PC-3 (cell line): ENCODE results near the gene PSTK. TPM values are rescaled to one million over a fixed set of nuclear protein-coding genes. Genes with fewer than 3 reads are reported as not detected.

Source experiments
- ATAC-seq: fragments of 200-7000 bp; cut with Tn5 transposase; 2 replicates; pipeline ENCODE4 v1.9.1; 2020; ENCODE audit warnings: mild to moderate bottlenecking, moderate library complexity
- BruUV-seq: library from RNA; stranded (reverse); fragments of 400-500 nt; replicated peaks from 2 replicates; lab custom pipeline; 2021; lab: Mats Ljungman, UMichigan
- CTCF ChIA-PET: fragments of 300-600 bp; sonication (Branson Sonifier 250); formaldehyde crosslinking; loops from one replicate; lab custom pipeline; 2022; ENCODE audit warnings: antibody characterized with exemption; lab: Charles Lee
- POLR2A ChIA-PET: fragments of 300-600 bp; sonication (Branson Sonifier 250); formaldehyde crosslinking; loops from one replicate; lab custom pipeline; 2022; ENCODE audit warnings: antibody characterized with exemption; ENCODE audit not compliant: unreplicated experiment; lab: Charles Lee
- DNase-seq: peaks from one replicate; pipeline ENCODE4 v3.0.0-alpha.2; 2015
- H2AFZ ChIP-seq: fragments of 300-600 bp; sonication (generic); 2 replicates; pipeline ENCODE4 v1.6.0; 2016; ENCODE audit warnings: antibody characterized with exemption, low read length
- H3F3A ChIP-seq: fragments of 300-600 bp; sonication (generic); one replicate; pipeline ENCODE4 v1.6.0; 2017; ENCODE audit warnings: antibody characterized with exemption, low read length, control low read depth, mild to moderate bottlenecking; ENCODE audit not compliant: unreplicated experiment
- H3K27ac ChIP-seq: fragments of 300-600 bp; sonication (generic); 2 replicates; pipeline ENCODE4 v1.5.1; 2016; ENCODE audit warnings: mild to moderate bottlenecking, low read length
- H3K27me3 ChIP-seq: fragments of 300-600 bp; sonication (generic); 2 replicates; pipeline ENCODE4 v1.6.1; 2016; ENCODE audit warnings: low read length, mixed read lengths
- H3K36me3 ChIP-seq: fragments of 300-600 bp; sonication (generic); 2 replicates; pipeline ENCODE4 v1.6.1; 2016; ENCODE audit warnings: low read depth, mixed run types, low read length, mixed read lengths
- H3K4me1 ChIP-seq: fragments of 300-600 bp; sonication (generic); 2 replicates; pipeline ENCODE4 v1.5.1; 2016; ENCODE audit warnings: low read length; ENCODE audit not compliant: insufficient read depth
- H3K4me2 ChIP-seq: fragments of 300-600 bp; sonication (generic); 2 replicates; pipeline ENCODE4 v1.6.0; 2016; ENCODE audit warnings: low read length
- H3K4me3 ChIP-seq: fragments of 300-600 bp; sonication (generic); 2 replicates; pipeline ENCODE4 v1.5.1; 2016; ENCODE audit warnings: mild to moderate bottlenecking, low read length, mixed read lengths
- H3K79me2 ChIP-seq: fragments of 300-600 bp; sonication (generic); 2 replicates; pipeline ENCODE4 v1.6.1; 2017; ENCODE audit warnings: low read length, mixed read lengths
- H3K9ac ChIP-seq: fragments of 300-600 bp; sonication (generic); 2 replicates; pipeline ENCODE4 v1.6.0; 2016; ENCODE audit warnings: mild to moderate bottlenecking, low read length
- H3K9me2 ChIP-seq: fragments of 300-600 bp; sonication (generic); replicated peaks from 2 replicates; pipeline ENCODE4 v1.6.1; 2016; ENCODE audit warnings: mixed run types, low read length, mixed read lengths
- H3K9me3 ChIP-seq: fragments of 300-600 bp; sonication (generic); 2 replicates; pipeline ENCODE4 v1.6.1; 2016; ENCODE audit warnings: low read length, mixed read lengths
- H4K20me1 ChIP-seq: fragments of 300-600 bp; sonication (generic); 2 replicates; pipeline ENCODE4 v1.6.1; 2016; ENCODE audit warnings: low read length, mixed read lengths
- CTCF ChIP-seq: fragments of 300-600 bp; sonication (generic); conservative IDR thresholded peaks from 2 replicates; pipeline ENCODE4 v1.5.1; 2017; ENCODE audit warnings: antibody characterized with exemption, low read depth, mild to moderate bottlenecking, low read length
- EZH2 ChIP-seq: fragments of 300-600 bp; sonication (generic); IDR thresholded peaks from one replicate; pipeline ENCODE4 v1.6.1; 2017; ENCODE audit warnings: antibody characterized with exemption, mild to moderate bottlenecking, low read length; ENCODE audit not compliant: unreplicated experiment
- EZH2phosphoT487 ChIP-seq: fragments of 300-600 bp; sonication (generic); IDR thresholded peaks from 2 replicates; pipeline ENCODE4 v1.6.1; 2018; ENCODE audit warnings: mild to moderate bottlenecking, antibody characterized with exemption, low read length, borderline replicate concordance
- intact Hi-C: fragments of 100-400 bp; cut with micrococcal nuclease; formaldehyde crosslinking; loops from 2 replicates; pipeline ENCODE4 v1.9.0; 2023
- total RNA-seq: library from RNA; depleted of rRNA; stranded (reverse); fragments of >200 nt; gene quantifications from 2 replicates; pipeline ENCODE4 v1.2.3, GENCODE V29; 2014; rRNA removed

Gene PSTK
- total RNA-seq, 1 experiment from 2014 or later = 2.6 TPM

- ChIA-PET POLR2A (no interaction called here), CTCF (no interaction called here)
- Histone ChIP-seq H3K27me3 (no peaks in the 10 kb centered on the region), H3K9me2 (no peaks in the 10 kb centered on the region), H4K20me1 (no peaks in the 10 kb centered on the region), H2AFZ (no peak overlapping the region), H3K79me2 (no peaks in the 10 kb centered on the region), H3F3A (no peaks in the 10 kb centered on the region), H3K36me3 (no peaks in the 10 kb centered on the region), H3K27ac (no peak overlapping the region), H3K4me3 (no peak overlapping the region), H3K9me3 (no peaks in the 10 kb centered on the region), H3K9ac (no peak overlapping the region), H3K4me1 (no peaks in the 10 kb centered on the region), H3K4me2 (no peak overlapping the region)
- ATAC-seq (no peak), DNase-seq (no peak)
- intact Hi-C loops = no loop called here
- BruUV-seq = no TSS peak
- TF ChIP-seq EZH2phosphoT487 = no peak
These were observed 58.8 kb downstream of the PSTK start for GRCh38 chr10:123038782-123039631.

- H3K27ac ChIP-seq = no peak overlapping the region
- TF ChIP-seq EZH2phosphoT487 (no peak), EZH2 (no peak), CTCF (no peak)
- BruUV-seq = no TSS peak
- no peaks in the 10 kb centered on the region for H3K9me2 ChIP-seq
- H3K9me3 ChIP-seq = no peaks in the 10 kb centered on the region
- DNase-seq (no peak), ATAC-seq (no peak)
- H3K79me2 ChIP-seq = no peaks in the 10 kb centered on the region
- H4K20me1 ChIP-seq = no peaks in the 10 kb centered on the region
- no peaks in the 10 kb centered on the region for H3K27me3 ChIP-seq
- ChIA-PET POLR2A (no interaction called here), CTCF (no interaction called here)
- H3K4me3 ChIP-seq = no peak overlapping the region
- H3K9ac ChIP-seq = no peak overlapping the region
- no peak overlapping the region for H2AFZ ChIP-seq
- H3K4me1 ChIP-seq = no peaks in the 10 kb centered on the region
- no peaks in the 10 kb centered on the region for H3K36me3 ChIP-seq
- no peaks in the 10 kb centered on the region for H3F3A ChIP-seq
- H3K4me2 ChIP-seq = no peak overlapping the region
- intact Hi-C loops = no loop called here
These were observed 59.4 kb downstream of the PSTK start for GRCh38 chr10:123039632-123039930.

Other genes starting within 250 kb of the PSTK start
- 0.36 and 0.40 TPM in 2 replicates for gene CUZD1, start 134.5 kb upstream of the PSTK start, total RNA-seq
- gene FAM24B, start 100.8 kb upstream of the PSTK start, total RNA-seq = 5.2 and 12.4 TPM in 2 replicates
- not detected in 2 replicates for gene FAM24A, start 69.8 kb upstream of the PSTK start, total RNA-seq
- 4.5 and 6.2 TPM in 2 replicates for gene C10orf88, start 26.2 kb upstream of the PSTK start, total RNA-seq
- gene IKZF5, start 28.4 kb downstream of the PSTK start, total RNA-seq = 1.6 TPM in 2 replicates
- gene ACADSB, start 28.6 kb downstream of the PSTK start, total RNA-seq = 2.8 and 3.2 TPM in 2 replicates
- gene HMX3, start 155.6 kb downstream of the PSTK start, total RNA-seq = 0.51 TPM in 1 of 2 replicates, not detected in the other
- gene HMX2, start 167.7 kb downstream of the PSTK start, total RNA-seq = not detected in 2 replicates
- 271 and 291 TPM in 2 replicates for gene BUB3, start 174.0 kb downstream of the PSTK start, total RNA-seq